HepG2 (cell line): ENCODE measurements around the gene NADK2. TPM values are rescaled to one million over a fixed set of nuclear protein-coding genes. Genes with fewer than 3 reads are reported as not detected.

Experiments
- CHCHD3 ChIP-seq: sonication (generic); formaldehyde crosslinking; IDR thresholded peaks from 2 replicates; pipeline ENCODE4 v1.8.0; 2022; ENCODE audit warnings: mild to moderate bottlenecking, missing genetic modification reagents, moderate library complexity
- MAZ ChIP-seq, 2 experiments: sonication (generic) in 1 of 2; formaldehyde crosslinking in 1 of 2; IDR thresholded peaks; 2 replicates each; pipeline versions ENCODE4 v1.5.0 to v1.6.1; 2012 to 2020; ENCODE audit warnings: low read depth in 2 of 2, mild to moderate bottlenecking in 2 of 2, borderline replicate concordance in 1 of 2, improper control_type of control experiment in 1 of 2, low read length in 1 of 2, missing genetic modification reagents in 1 of 2, moderate library complexity in 1 of 2
- MTA1 ChIP-seq: sonication (generic); formaldehyde crosslinking; IDR thresholded peaks from 2 replicates; pipeline ENCODE4 v1.4.0; 2020; ENCODE audit warnings: missing genetic modification reagents, mild to moderate bottlenecking, borderline replicate concordance
- POLR2AphosphoS2 ChIP-seq: IDR thresholded peaks from 2 replicates; pipeline ENCODE4 v1.6.1; 2011; ENCODE audit warnings: low read depth, low read length, improper control_type of control experiment
- SP5 ChIP-seq: IDR thresholded peaks from 2 replicates; pipeline ENCODE4 v1.6.1; 2016; ENCODE audit warnings: low read depth, borderline replicate concordance
- SSRP1 ChIP-seq: IDR thresholded peaks from 2 replicates; pipeline ENCODE4 v1.6.1; 2016; ENCODE audit warnings: control low read depth
- ZFY ChIP-seq: sonication (generic); formaldehyde crosslinking; IDR thresholded peaks from 2 replicates; pipeline ENCODE4 v1.4.0; 2020; ENCODE audit warnings: missing genetic modification reagents
- ZMYM3 ChIP-seq: sonication (generic); formaldehyde crosslinking; IDR thresholded peaks from 2 replicates; pipeline ENCODE4 v1.5.1; 2020; ENCODE audit warnings: mild to moderate bottlenecking, missing genetic modification reagents
- ZNF160 ChIP-seq: sonication (generic); formaldehyde crosslinking; IDR thresholded peaks from 2 replicates; pipeline ENCODE4 v1.8.0; 2022; ENCODE audit warnings: mild to moderate bottlenecking, inconsistent platforms, missing genetic modification reagents
- ZNF235 ChIP-seq: sonication (generic); formaldehyde crosslinking; IDR thresholded peaks from 2 replicates; pipeline ENCODE4 v1.8.1; 2023; ENCODE audit warnings: mild to moderate bottlenecking, missing genetic modification reagents, borderline replicate concordance
- ZNF547 ChIP-seq: sonication (generic); formaldehyde crosslinking; IDR thresholded peaks from 2 replicates; pipeline ENCODE4 v1.5.1; 2020; ENCODE audit warnings: mild to moderate bottlenecking, missing genetic modification reagents
- ZNF558 ChIP-seq: sonication (generic); formaldehyde crosslinking; IDR thresholded peaks from 2 replicates; pipeline ENCODE4 v1.9.0; 2022; ENCODE audit warnings: mild to moderate bottlenecking, missing genetic modification reagents, borderline replicate concordance
- ZNF788 ChIP-seq: sonication (generic); formaldehyde crosslinking; IDR thresholded peaks from 2 replicates; pipeline ENCODE4 v1.5.0; 2020; ENCODE audit warnings: mild to moderate bottlenecking, missing genetic modification reagents, borderline replicate concordance
- polyA plus RNA-seq, 8 experiments: library from polyadenylated mRNA; depleted of rRNA in 3 of 8; stranded (reverse) in 7 of 8; unstranded in 1 of 8; fragments of >200 nt; fragmentation: Illumina TruSeq in 4 of 8; extraction: Trizol in 4 of 8; gene quantifications; 2 replicates each; pipeline versions ENCODE4 v1.2.1 to v1.2.3, GENCODE V29; 2011 to 2016; ENCODE audit warnings: low read depth in 4 of 8, missing spikeins in 1 of 8, mixed read lengths in 1 of 8; ENCODE audit not compliant: insufficient read depth in 1 of 8
- total RNA-seq, 5 experiments: library from RNA; depleted of rRNA; stranded (reverse); fragments of >200 nt; fragmentation: Illumina TruSeq; extraction: Trizol; gene quantifications; 2 replicates each; pipeline ENCODE4 v1.2.3, GENCODE V29; 2016; ENCODE audit warnings: low read depth in 1 of 5
- TF ChIP-seq, protein P1 (sequence below): IDR thresholded peaks from 2 replicates; pipeline ENCODE4 v1.4.0; 2020; ENCODE audit warnings: mild to moderate bottlenecking, missing genetic modification reagents
- TF ChIP-seq, protein P2 (sequence below): sonication (generic); formaldehyde crosslinking; IDR thresholded peaks from 2 replicates; pipeline ENCODE4 v1.5.0; 2020; ENCODE audit warnings: mild to moderate bottlenecking, missing genetic modification reagents
- TF ChIP-seq, protein P3 (sequence below): sonication (generic); formaldehyde crosslinking; conservative IDR thresholded peaks from 2 replicates; pipeline ENCODE4 v1.8.0; 2022; ENCODE audit warnings: missing genetic modification reagents
- TF ChIP-seq, protein P4 (sequence below): sonication (generic); formaldehyde crosslinking; IDR thresholded peaks from 2 replicates; pipeline ENCODE4 v1.4.0; 2020; ENCODE audit warnings: mild to moderate bottlenecking, missing genetic modification reagents

Gene NADK2
- total and polyA plus RNA-seq, 2 of the 13 experiments (the other 11 are each of a cell fraction or from before 2014, with no cell fraction given), result 13.9 to 71.4 TPM

DNA sequence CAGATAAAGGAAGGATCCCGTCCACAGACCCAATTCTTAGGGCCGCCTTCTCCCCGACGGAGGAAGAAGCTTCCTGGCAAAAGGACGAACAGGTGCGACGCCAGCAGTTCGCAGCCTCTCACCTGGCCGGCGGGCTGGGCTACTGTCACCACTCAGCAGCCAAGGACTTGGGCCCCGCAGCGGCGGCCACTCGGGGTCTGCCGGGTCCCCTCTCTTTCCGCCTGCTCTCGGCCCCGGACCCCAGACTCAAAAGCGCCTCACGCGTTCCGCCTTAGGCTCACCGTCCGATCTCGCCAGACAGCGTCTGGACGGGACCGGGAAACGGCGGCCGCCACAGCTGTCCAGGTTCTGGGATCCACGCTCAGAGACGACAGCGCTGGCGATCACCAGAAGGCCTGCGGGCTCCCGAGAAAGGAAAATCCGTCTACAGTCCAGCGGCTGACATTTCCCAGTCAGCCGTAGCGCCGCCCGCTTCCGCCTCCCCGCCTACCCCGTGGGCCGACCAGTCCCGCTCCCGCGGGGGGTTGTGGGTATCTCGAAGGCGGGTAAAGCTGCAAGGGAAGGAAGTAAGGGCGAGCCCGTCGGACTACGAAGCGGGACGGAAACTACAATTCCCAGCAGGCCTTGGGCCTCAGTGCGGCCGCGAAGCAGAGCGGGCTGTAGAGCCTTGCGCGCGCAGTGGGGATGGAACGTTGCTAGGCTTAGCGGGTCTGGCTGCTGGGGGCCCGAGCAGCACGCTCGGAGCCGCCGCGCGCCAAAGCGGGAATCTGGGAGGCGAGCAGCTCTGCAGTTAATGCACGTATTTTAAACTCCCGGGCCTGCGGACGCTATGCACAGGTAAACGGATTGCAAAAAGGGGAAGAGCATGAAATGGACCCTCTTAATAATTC, 90.0 kb downstream of the NADK2 start, which contains the start of the genes LMBRD2 and SKP2 (continued):
- TF ChIP-seq ZNF788 (CRISPR knock-in tag) (peak; percentile 95), MAZ (IDR thresholded peaks at IDR 0.05; ENCODE audit: borderline replicate concordance, low read depth, low read length) (peak; percentile 32; the same call in 1 of the 2 replicates), MAZ (CRISPR knock-in tag; IDR thresholded peaks at IDR 0.05; ENCODE audit: low read depth) (0 out of 2 replicates have a peak, but pooled peaks have one; percentile 42), ZNF235 (CRISPR knock-in tag) (no peak), MTA1 (CRISPR knock-in tag) (0 out of 2 replicates have a peak, but pooled peaks have one; percentile 61), POLR2AphosphoS2 (no peak), SP5 (CRISPR knock-in tag) (peak; percentile 56), ZFY (peak; percentile 93), CHCHD3 (no peak), ZNF558 (CRISPR knock-in tag) (peak; percentile 86), ZNF547 (CRISPR knock-in tag) (peak; percentile 78; the same call in 1 of the 2 replicates), SSRP1 (no peak), ZNF160 (CRISPR knock-in tag) (no peak), ZMYM3 (no peak; the same call in 1 of the 2 replicates)
- TF ChIP-seq, protein P1, sequence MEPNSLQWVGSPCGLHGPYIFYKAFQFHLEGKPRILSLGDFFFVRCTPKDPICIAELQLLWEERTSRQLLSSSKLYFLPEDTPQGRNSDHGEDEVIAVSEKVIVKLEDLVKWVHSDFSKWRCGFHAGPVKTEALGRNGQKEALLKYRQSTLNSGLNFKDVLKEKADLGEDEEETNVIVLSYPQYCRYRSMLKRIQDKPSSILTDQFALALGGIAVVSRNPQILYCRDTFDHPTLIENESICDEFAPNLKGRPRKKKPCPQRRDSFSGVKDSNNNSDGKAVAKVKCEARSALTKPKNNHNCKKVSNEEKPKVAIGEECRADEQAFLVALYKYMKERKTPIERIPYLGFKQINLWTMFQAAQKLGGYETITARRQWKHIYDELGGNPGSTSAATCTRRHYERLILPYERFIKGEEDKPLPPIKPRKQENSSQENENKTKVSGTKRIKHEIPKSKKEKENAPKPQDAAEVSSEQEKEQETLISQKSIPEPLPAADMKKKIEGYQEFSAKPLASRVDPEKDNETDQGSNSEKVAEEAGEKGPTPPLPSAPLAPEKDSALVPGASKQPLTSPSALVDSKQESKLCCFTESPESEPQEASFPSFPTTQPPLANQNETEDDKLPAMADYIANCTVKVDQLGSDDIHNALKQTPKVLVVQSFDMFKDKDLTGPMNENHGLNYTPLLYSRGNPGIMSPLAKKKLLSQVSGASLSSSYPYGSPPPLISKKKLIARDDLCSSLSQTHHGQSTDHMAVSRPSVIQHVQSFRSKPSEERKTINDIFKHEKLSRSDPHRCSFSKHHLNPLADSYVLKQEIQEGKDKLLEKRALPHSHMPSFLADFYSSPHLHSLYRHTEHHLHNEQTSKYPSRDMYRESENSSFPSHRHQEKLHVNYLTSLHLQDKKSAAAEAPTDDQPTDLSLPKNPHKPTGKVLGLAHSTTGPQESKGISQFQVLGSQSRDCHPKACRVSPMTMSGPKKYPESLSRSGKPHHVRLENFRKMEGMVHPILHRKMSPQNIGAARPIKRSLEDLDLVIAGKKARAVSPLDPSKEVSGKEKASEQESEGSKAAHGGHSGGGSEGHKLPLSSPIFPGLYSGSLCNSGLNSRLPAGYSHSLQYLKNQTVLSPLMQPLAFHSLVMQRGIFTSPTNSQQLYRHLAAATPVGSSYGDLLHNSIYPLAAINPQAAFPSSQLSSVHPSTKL (CRISPR knock-in tag), result peak; percentile 63
- TF ChIP-seq, protein P2, sequence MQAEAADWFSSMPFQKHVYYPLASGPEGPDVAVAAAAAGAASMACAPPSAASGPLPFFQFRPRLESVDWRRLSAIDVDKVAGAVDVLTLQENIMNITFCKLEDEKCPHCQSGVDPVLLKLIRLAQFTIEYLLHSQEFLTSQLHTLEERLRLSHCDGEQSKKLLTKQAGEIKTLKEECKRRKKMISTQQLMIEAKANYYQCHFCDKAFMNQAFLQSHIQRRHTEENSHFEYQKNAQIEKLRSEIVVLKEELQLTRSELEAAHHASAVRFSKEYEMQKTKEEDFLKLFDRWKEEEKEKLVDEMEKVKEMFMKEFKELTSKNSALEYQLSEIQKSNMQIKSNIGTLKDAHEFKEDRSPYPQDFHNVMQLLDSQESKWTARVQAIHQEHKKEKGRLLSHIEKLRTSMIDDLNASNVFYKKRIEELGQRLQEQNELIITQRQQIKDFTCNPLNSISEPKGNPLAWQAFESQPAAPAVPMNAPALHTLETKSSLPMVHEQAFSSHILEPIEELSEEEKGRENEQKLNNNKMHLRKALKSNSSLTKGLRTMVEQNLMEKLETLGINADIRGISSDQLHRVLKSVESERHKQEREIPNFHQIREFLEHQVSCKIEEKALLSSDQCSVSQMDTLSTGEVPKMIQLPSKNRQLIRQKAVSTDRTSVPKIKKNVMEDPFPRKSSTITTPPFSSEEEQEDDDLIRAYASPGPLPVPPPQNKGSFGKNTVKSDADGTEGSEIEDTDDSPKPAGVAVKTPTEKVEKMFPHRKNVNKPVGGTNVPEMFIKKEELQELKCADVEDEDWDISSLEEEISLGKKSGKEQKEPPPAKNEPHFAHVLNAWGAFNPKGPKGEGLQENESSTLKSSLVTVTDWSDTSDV (CRISPR knock-in tag), result peak; percentile 62; the same call in 1 of the 2 replicates
- TF ChIP-seq, protein P3, sequence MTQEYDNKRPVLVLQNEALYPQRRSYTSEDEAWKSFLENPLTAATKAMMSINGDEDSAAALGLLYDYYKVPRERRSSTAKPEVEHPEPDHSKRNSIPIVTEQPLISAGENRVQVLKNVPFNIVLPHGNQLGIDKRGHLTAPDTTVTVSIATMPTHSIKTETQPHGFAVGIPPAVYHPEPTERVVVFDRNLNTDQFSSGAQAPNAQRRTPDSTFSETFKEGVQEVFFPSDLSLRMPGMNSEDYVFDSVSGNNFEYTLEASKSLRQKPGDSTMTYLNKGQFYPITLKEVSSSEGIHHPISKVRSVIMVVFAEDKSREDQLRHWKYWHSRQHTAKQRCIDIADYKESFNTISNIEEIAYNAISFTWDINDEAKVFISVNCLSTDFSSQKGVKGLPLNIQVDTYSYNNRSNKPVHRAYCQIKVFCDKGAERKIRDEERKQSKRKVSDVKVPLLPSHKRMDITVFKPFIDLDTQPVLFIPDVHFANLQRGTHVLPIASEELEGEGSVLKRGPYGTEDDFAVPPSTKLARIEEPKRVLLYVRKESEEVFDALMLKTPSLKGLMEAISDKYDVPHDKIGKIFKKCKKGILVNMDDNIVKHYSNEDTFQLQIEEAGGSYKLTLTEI (CRISPR knock-in tag), result no peak
- TF ChIP-seq, protein P4, sequence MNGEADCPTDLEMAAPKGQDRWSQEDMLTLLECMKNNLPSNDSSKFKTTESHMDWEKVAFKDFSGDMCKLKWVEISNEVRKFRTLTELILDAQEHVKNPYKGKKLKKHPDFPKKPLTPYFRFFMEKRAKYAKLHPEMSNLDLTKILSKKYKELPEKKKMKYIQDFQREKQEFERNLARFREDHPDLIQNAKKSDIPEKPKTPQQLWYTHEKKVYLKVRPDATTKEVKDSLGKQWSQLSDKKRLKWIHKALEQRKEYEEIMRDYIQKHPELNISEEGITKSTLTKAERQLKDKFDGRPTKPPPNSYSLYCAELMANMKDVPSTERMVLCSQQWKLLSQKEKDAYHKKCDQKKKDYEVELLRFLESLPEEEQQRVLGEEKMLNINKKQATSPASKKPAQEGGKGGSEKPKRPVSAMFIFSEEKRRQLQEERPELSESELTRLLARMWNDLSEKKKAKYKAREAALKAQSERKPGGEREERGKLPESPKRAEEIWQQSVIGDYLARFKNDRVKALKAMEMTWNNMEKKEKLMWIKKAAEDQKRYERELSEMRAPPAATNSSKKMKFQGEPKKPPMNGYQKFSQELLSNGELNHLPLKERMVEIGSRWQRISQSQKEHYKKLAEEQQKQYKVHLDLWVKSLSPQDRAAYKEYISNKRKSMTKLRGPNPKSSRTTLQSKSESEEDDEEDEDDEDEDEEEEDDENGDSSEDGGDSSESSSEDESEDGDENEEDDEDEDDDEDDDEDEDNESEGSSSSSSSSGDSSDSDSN (CRISPR knock-in tag), result peak; percentile 73
